Neural progenitor cell (in vitro differentiated cells): ENCODE results near the gene RAI1.

Experiments used
- CTCF ChIP-seq: fragments of 200-600 bp; sonication (generic); IDR thresholded peaks from 2 replicates; pipeline ENCODE4 v1.5.1; 2017; ENCODE audit warnings: antibody characterized with exemption, mild to moderate bottlenecking
- EZH2 ChIP-seq: fragments of 200-600 bp; sonication (generic); IDR thresholded peaks from 2 replicates; pipeline ENCODE4 v1.6.1; 2017; ENCODE audit warnings: antibody characterized with exemption, mild to moderate bottlenecking, moderate library complexity
- EZH2phosphoT487 ChIP-seq: fragments of 200-600 bp; sonication (generic); IDR thresholded peaks from 2 replicates; pipeline ENCODE4 v1.6.1; 2017; ENCODE audit warnings: antibody characterized with exemption

DNA sequence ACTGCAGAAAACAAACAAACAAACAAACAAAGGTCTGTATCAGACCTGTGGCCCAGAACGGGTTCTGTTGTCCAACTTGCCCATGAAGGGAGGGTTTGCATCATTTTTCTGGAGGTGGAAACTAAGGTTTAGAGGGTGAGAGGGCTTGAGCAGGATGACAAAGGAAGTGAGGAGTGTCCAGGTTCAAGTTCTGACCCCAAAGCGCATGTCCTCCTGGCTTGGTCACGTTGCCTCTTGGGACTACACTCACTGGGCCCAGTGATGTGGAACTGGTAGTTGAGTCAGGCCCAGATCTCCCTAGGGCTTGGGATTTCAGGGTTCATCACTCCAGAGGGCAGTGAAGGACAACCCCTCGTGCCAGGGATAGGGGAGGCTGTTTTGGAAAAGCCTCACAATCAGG lies 153.7 kb downstream of the RAI1 start:
- no peak for TF ChIP-seq EZH2phosphoT487
- TF ChIP-seq CTCF: no peak
- TF ChIP-seq EZH2: no peak
